Activated T-helper 9 cell treated with anti-CD3 and anti-CD28 coated beads, Interleukin-2, amount 50 U/mL, for 16 hours (primary cell): ENCODE results near the gene MAGI3.
"Not testable (repeated sequence)": the region's sequence is repeated elsewhere in the genome, so short reads cannot be mapped to it uniquely, and the experiment has no call there.

ENCODE experiments used
- DNase-seq: peaks from one replicate; pipeline ENCODE4 v3.0.0-alpha.2; 2020; ENCODE audit warnings: low read depth

Gene MAGI3

DNA sequence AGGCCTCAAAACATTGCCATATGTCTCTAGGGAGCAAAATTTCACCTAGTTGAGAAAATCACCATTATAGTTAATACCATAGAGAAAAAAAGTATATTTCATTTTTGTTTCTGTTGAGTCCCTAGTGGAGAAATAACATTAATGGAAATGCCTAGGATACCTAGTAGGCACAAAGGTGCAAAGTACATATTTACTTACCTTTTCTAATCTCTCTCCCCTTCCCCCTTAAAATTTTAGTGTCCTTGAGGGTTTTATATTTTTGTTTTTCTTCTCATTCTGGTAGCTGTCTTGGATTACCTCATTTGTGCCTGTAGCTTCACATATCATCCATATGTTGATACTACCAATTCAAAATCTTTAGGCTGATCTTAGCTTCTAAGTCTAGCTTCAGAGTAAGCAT is 127.0 kb downstream of the MAGI3 start:
- DNase-seq = no peak

DNA sequence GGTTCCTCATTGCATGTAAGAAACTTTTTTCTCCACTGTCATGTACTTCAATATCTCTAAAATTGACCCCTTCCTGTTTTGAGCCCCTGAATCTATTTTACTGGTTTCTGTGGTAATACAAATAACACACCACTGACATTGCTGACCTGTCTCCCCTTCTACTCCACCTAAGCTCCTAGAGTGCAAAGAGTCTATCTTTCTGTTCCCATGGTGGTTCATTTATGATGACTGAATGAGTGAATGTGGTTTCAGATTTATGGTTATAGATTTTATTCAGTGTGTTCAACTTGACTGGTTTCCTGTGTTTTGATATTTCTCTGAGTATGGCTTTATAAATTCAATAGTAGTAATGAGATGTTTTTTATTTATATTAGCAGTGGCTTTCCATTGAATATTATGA is 127.7 kb downstream of the MAGI3 start:
- no peak for DNase-seq

DNA sequence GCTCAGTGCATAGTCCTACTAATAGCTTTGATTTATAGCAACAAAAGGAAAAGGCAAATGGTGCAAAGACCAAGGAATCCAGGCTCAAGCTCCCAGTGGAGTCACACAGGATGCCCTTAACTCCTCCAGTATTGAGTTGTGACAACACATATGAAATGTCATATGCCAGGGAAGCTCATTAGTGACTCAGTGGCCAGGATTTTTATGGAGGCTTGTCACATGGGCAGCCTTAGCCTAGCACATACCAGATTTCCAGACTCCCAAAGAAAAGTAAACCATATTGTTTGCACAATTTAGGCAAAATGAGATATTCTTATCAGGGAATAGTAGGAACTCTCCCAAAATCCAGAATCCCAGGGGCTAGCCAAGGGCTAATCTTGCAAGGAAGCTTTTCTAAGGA is 129.2 kb downstream of the MAGI3 start:
- no peak for DNase-seq

DNA sequence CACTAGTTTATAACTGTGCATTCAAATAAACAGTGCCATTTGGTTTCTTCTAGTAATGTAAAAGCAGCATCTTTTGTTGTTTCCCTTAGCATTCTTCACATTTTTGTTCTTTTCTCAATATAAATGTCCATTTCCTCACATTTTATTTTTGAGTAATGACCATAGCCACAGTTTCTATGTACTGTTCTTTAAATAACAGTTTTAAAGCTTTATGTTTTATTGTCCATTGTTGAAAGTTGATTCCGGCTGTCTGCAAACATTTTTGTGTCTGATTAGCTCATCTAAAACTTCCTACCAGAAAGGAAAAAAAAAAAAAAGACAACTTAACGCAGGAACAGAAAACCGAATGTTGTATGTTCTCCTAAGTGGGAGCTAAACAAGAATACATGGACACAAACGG is 139.7 kb downstream of the MAGI3 start:
- no peak for DNase-seq

DNA sequence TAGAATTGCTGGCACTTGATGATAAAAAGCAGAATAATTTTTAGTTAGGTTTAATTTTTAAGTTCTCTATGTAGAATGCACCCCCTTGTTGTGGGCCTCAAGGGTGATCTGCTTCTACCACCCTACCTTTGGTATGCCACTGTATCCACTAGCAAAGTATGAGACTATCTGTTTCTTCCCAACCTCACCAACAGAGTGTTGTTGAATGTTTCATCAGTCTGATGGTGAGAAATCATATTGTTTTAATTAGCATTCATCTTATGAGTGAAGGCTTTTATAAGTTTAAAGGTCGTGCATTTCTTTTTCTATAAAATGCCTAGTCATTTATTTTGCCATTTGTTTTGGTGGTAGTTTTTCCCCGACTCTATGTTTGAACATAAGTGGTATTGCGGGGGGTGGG is 141.0 kb downstream of the MAGI3 start:
- DNase-seq = no peak

DNA sequence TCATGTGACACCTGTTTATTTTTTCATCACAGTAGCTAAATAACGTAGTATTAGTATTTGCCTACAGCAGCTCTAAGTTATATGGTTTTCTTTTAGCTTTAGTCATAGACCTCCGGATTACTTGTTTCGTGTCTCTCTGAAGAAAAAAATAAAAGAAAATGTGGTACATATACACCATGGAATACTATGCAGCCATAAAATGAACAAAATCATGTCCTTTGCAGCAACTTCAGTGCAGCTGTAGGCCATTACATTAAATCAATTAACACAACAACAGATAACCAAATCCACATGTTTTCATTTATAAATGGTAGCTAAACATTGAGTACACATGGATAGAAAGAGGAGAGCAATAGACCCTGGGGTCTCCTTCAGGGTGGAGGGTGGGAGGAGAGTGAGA is 142.7 kb downstream of the MAGI3 start:
- DNase-seq = no peak

DNA sequence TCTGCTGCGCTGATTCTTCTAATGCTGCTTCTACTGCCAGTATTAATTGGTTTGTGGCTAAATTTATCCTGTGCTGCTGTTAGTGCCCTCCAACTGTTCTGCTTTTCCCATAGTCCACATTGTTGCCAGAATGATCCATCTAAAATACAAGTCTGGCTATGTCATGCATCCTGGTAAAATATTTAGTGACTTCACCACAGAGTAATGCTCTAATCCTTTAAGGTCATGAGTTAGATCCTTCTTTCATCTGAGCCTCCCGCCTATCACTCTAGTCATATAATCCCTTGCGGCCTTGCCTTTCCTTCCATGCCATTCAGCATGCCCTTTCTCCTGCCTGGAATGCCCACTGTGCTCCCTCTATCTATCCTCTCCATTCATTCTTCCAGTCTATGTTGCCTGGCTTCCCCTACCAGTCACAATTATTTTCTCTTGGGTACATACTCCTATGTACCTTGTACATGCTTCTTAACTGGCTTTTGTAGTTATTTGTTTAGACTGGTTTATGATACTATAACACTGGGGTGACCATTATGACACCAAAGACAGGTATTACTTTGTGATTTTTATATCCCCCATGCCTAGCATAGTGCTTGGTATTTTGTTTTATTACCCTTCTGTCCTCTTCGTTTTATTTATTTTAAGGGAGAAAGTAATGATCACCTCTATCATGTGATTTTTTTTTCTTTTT is 144.0 kb downstream of the MAGI3 start:
- DNase-seq = no peak

DNA sequence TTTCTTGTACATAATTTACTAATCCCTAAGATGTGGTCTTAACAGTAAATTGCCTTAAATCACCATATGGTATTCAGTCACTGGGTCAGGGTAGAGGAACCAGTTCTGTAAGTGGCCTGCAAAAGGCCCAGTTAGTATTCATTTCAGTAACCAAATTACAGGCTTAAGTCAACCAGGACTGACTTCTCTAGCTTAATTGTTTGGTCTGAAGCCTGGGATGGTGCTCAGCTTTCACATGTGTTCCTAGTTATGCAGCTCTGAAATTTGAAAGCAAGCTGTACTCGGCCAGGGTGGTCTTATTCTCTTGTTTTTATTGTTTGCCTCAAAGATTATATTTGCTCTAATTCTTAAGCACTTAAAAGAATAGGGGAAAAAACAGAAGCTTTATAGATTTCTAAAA is 144.6 kb downstream of the MAGI3 start:
- no peak for DNase-seq

DNA sequence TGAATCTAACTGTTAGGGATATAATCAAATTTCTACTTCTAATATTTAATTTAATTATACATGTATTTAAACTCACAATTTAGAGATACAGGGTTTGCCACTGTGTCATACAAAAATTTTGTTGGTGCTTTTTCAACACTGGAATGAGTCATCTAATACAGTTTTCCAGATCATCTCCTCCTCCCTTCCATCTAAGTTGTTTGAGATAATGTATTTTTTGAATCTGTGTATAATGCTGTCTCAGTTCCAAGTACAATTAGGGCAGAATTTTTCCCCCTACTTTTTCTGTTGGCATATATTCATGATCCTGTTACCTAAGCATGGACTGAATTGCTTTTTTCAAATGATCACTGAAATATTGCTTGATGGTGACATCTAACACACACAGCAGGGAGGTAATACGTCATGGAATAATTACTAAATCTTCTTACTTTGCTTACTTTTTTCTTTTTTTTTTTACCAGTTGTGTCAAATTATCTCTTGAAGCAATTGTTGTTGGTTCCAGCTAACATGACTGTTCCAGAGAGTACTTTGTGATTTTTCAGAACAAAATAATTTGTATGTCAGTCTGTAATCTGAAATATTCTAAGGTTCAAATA is 146.0 kb downstream of the MAGI3 start:
- no peak for DNase-seq

DNA sequence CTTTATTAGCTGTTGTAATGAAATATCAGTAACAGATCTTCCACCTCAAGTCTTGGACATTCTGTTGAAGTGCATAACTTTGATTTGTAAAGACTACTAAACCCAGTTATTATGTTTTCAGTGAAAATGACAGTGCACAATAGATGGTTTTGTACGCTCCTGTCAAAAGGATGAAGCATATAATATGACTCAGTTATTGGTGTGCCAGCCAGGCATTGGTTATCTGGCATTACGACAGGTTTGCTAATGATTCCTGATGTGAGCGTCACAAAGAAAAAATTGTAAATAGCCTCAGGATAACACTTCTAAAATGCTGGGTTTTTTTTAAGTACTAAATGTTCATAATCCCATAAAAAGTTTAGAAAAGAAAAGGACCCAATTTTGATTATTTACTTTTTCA is 147.9 kb downstream of the MAGI3 start:
- DNase-seq = no peak

DNA sequence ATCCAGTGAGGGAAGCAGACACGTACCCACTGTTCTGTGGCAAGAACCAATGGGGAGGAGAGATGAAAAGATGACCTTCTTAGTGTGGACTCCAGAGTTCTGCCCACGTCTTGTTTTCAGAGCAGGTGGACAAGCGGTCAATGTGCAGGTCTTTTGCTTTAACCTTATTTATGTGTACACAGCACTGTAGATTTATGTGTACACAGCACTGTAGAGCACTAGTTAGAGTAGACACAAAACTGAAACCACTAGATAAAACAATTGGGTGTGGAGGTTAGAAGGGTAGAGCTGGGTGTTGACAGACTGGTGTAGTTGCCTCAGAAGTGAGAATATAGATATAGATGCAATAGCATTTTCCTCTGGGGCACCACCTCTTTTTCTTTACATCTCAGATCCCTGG is 150.0 kb downstream of the MAGI3 start:
- DNase-seq = no peak

DNA sequence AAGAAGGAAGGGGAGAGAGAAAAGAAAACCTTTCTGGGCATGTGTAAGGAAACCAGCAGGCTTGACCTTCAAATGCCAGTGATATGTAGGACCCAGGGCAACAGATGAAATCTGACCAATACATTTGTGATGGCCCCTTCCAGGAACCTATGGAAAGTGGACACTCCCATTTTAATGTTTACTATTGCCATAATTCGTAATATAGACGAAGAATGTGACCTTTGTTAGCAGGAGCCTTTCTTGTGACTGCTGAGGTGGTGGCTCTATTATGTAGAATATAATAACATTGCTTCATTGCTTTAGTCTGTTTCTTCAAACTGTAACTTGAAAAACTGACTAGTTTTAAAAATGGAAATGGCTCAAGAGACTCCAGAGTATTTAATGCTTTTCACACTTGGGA is 150.8 kb downstream of the MAGI3 start:
- DNase-seq = no peak

DNA sequence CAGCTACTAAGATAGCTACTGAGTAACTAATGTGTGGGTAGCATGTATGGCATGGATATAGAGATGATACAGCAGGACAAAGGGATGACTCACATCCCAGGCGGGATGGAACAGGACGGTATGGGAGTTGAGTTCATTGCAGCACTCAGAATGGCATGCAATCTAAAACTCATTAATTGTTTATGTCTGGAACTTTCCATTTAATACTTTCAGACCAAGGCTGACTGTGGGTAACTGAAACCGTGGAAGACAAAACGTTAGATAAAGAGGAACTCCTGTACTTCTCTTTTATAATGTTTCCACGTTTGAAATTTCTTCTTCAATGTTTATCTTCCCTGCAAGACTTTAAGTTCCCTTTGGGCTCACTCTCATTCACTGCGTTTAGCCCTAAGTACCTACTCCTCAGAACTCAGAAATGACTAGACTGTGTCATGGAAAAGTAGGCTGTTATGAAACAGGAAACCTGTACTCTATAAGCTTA is 151.9 kb downstream of the MAGI3 start:
- no peak for DNase-seq

DNA sequence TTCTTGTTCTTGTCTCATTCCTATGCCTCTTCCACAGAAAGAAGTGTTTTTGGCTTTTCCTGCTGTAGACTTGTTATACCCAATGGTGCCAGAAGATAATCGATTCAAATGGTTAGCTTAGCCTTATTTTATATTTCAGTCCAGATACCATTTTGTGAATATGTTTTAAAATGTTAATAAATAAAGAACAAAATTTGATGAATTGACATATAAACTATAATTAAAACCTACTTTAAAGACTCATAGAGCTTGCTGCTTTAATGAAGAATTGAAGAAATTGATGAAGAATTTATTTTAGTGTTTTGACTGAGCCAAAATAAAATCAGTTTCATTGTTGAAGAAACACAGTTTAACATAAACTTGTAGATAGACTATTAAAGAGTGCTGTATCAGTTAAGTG is 152.8 kb downstream of the MAGI3 start:
- DNase-seq = no peak

DNA sequence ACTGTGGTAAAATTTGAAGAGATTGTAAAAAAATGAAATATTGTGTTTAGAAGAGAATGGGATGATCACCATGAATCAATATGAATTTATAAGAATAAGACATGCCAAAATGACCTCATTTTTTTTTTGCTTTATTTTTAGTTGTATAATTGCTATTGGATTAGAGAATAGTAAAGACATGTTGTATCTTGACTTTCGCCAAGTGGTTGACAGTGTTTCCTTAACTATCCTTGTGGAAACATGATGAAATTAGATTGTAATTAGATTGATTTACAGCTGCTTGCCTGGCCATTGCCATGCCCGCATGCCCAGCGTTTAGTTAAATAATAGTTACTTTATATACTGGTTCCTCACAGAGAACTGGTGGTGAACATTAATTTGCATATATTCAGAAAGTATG is 154.9 kb downstream of the MAGI3 start:
- no peak for DNase-seq

DNA sequence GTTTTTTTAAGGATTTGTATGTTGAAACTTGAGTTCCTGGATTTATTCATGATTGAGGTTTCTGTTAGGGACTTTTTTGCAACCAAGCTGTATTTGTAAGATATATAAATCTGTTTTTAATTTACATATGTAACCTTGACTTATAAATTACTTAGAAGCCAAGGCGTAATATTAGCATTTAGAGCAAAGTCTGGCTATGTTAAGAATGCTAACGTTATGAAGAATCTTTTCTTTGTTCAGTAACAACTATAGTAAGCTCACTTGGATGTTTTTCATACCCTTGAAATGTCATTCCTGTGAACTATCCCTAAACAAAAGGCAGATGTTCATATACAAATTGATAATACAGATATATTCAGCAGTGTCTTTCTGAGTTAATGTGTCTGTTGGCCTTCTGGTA is 155.3 kb downstream of the MAGI3 start:
- DNase-seq = no peak

DNA sequence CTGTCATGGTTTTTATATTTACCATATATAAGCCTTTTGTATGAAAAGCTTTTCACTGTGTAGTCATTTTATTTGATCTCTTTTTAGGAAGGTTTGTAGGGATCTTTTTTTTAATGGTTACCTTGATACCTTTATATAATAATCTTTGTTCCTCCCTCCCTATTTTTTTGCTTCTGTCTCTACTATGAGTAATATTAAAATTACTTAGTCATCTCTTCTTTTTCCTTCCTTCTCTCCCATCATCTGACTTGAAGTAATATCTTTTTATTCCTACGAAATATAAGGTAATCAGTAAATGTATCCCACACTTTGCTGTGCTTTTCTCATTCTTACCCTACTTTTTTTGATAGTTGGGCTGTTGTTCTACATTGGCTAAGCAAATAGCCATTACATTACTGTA is 161.4 kb downstream of the MAGI3 start:
- no peak for DNase-seq

DNA sequence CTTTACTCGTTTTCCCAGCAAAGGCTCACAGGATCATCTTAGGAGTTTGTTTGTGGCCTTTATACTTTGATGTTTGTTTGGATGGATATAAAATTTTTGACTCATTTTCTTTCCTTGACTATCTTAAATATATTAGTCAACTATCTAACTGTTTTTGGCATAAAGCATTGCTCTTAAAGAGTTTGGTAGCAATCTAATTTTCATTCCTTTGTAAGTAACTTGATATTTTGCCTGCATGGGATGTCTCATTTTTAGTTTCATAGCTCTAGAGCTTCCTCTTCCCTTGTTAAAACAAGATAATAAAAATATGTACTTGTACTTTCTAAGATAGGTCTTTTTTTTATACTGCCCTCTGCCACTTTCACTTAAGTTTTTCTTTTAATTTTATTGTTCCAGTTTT is 161.9 kb downstream of the MAGI3 start:
- no peak for DNase-seq

DNA sequence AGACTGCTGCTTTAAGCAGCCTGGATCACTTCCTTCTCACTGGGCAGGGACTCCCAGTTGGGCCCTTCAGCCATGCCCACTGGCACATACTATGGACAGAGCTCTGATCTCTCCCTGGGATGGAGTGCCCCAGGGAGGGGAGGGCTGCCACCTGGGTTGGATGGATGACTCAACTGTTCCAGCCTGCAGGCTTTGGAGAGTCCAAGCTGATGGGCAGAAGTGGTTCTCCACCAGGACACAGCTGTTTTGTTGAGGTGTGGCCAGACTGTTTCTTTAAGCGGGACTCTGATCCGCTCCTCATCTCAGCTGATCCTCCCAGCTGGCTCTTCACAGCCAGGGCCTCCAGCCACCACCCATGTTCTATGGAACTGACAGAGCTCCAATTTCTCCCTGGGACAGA is 166.9 kb downstream of the MAGI3 start:
- DNase-seq = no peak

DNA sequence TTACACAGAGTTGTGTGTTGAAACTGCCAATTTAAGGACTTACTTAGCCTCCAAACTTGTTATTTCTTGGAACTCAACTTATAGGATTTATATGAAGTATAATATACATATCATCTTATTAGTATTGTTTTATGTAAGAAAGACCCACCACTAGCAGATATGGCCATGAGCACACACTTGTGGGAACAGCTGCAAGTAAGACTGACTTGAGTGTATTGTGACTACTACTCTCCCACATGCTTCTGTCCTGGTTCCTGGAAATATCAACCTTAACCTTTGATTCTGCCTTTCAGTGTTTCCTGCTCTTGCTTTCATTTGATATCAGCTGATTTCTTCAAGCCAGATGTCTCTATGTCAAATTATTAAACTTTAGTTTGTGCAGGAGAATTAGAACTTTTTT is 175.3 kb downstream of the MAGI3 start:
- no peak for DNase-seq

DNA sequence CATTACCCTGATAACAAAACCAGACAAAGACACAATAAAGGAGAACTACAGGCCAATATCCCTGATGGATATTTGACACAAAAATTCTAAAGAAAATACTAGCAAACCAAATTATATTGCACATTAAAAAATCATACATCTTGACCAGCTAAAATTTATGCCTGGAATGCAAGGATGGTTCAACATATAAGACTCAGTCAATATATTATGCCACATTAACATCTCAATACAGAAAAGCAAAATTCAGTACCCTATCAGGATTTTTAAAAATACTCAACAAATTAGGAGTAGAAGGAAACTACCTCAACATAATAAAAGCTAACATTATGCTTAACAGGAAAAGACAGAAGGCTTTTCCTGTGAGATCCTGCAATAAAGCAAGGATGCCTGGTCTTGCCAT is 177.1 kb downstream of the MAGI3 start:
- DNase-seq = no peak

DNA sequence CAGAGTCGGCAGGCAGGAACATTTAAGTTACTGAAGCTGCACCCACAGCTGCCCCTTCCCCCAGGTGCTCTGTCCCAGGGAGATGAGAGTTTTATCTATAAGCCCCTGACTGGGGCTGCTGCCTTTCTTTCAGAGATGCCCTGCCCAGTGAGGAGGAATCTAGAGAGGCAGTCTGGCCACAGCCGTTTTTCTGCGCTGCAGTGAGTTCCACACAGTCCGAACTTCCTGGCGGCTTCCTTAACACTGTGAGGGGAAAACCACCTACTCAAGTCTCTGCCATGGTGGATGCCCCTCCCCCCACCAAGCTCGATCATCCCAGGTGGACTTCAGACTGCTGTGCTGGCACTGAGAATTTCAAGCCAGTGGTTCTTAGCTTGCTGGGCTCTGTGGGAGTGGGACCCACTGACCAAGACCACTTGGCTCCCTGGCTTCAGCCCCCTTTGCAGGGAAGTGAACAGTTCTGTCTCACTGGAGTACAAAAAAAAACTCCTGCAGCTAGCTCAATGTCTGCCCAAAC is 185.5 kb downstream of the MAGI3 start:
- not testable (repeated sequence) for DNase-seq

DNA sequence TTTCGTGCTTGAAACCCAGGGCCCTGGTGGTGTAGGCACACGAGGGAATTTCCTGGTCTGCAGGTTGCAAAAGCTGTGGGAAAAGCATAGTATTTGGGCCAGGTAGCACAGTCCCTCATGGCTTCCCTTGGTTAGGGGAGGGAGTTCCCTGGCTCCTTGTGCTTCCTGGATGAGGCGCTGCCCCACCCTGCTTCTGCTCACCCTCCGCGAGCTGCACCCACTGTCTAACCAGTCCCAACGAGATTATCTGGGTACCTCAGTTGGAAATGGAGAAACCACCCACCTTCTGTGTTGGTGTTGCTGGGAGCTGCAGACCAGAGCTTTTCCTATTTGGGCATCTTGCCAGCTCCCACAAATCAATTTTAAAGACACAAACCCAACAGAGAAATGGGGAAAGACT is 186.0 kb downstream of the MAGI3 start:
- DNase-seq = no peak
